NCI-H2227 (cell line): Measurements from ENCODE around the gene USH1C.

ENCODE experiments used
- DNase-seq: peaks from one replicate; lab custom pipeline; 2025; ENCODE audit not compliant: unreplicated experiment; lab: John Stamatoyannopoulos, UW

The USH1C gene

DNA sequence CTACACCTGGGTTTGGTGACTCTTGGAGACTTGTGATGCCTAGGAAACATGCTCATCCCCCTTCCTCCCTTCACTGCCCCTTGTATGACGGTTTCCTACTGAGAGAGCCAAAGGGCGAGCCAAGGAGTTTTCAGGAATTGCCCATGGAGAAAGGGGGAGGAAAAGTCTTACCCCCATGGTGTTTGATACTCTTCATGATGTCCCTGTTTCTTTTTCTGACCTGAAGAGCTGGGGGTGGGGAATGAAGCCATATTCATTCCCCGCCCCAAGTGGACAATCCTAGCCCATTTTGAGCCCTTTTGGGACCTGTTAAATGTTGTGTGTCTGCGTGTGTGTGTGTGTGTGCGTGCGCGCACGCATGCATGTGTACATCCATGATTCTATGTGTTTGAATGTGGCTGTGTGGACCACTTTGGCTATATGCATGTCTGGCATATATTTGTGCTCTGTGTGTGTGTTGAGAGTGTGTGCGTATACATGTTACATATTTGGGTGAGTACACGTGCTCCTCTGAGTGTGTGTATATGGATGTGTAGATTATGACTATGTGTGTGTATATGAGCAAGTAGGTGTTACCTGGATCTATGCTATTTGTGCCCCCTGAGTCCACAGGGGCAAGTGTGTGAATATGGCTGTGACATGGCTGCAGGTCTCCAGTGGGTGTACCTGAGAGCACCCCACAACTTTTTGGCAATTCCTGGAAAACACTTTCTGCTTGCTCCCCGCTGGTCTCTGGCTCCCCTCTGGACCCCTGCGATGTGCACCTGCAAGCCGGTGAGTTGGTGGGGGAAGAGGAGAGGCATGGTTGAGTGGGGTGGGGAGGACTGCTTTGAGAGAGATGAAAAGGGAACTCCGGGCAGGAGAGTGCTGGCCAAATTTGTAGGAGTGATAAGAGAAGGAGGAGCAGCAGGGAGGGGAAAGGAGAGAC lies 27.5 kb upstream of the USH1C start:
- DNase-seq: no peak

- DNase-seq: no peak
These were observed 25.8 kb upstream of the USH1C start for GRCh38 chr11:17570034-17570433.

DNA sequence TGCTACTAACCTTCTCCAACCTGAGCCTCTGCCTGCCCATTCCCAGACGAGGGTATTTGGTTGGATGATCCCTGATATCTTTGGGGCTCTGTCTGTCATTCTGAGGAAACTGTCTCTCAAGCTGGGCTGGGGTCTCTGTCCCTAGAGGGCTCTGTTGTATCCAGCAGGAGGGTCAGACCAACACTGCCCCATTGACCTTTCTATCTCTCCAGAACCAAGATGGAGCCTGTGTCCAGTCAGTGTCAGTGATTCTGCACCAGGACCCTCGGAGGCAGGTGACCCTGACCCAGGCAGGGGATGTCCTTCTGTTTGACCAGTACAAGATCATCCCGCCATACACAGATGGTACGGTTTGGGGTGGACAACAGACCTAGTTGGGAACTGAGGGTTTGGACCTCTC lies 24.7 kb upstream of the USH1C start:
- no peak for DNase-seq

- no peak for DNase-seq
These were observed 20.4 kb upstream of the USH1C start for GRCh38 chr11:17564687-17565042.

DNA sequence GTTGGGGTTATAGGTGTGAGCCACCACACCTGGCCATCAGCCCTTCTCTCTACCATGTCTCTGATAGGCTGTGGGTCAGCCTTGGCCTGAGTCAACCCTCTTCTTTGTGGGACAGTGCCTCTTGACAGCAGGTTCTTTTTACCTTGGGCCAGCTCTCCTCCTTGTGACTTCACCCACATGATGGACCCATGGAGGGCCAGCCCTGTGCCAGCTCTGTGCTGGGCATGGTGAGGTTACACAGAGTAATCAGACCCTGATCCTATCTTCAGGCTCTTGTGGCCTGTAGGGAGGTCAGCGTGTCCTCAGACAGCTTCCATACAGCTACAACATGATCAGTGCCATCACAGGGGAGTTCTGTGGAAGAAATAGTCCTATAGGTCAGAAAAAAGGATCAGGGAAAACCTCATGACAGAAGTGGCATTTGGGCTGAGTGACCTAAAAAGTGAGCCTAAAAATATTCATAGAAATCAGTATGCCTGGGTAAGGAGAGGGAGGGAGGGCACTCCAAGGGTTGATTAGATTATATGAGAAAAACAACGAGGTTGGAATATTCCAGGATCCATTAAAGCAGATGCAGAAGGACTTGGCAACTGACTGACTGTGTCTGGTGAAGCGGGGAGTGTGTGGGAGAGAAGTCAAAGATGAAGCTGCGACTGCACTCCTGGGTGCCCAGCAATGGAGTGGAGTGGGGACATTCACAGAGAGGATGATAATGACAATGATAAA lies 19.9 kb upstream of the USH1C start:
- no peak for DNase-seq

DNA sequence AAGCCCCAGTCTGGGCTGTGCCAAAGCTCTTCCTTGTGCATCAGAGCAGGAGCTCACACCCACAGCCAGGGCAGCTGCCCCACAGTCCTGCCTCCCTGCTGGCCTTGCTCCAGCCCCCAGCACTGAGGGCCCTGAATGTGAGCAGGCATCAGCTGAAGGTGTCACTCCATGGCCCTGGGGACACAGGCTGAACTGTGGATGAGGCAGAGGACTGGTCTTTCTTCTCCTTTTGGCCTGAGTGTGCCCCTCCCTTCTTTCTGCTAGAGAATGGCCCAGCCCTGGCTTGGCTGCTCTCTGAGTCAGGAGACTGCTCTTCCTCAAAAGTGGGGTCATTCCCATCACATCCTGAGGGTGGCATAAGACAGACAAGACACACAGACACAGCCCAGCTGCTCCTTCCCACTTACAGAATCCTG lies 19.0 kb upstream of the USH1C start:
- no peak for DNase-seq

- no peak for DNase-seq
These were observed 17.3 kb upstream of the USH1C start for GRCh38 chr11:17561526-17561925.

GRCh38 chr11:17561111-17561415 lies 16.8 kb upstream of the USH1C start:
- no peak for DNase-seq

DNA sequence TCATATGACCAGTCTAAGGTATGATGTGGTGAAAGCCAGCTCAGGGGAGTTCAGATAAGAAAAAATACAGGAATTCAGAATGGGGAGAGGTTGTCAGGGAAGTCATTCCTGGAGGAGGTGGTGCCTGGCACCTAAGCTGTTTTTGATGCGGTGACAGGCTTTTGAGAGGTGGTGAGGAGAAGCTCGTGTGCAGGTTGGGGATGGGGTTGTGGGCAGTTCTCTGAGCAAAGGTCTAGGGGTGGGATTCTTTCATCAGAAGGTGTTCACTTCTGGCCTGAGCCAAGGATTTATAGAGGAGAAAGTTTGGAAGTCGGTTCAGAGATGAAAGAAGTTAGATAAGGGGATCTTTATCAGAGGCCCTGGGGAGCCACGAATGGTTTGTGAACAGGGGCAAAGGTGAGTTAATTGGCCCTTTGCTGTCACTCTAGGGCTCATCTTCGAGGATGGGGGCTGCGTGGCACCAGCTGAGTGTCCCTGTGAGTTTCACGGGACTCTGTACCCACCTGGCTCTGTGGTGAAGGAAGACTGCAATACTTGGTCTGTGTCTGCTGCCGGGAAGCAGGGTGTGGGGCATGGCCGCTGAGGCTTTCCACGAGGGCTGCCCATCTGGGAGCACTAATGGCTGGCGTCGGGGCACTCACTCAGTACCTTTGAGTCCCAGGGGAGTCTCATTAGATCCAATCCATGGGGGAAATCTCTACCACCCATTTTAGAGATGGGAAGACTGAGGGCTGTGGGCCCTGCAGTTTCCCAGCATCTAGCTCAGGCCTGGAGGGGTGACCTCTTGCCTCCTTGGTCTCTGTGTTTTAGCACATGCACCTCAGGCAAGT lies 16.3 kb upstream of the USH1C start:
- DNase-seq: no peak

- no peak for DNase-seq
These were observed 15.3 kb upstream of the USH1C start for GRCh38 chr11:17559341-17560087.

GRCh38 chr11:17558916-17559315 lies 14.7 kb upstream of the USH1C start:
- no peak for DNase-seq

DNA sequence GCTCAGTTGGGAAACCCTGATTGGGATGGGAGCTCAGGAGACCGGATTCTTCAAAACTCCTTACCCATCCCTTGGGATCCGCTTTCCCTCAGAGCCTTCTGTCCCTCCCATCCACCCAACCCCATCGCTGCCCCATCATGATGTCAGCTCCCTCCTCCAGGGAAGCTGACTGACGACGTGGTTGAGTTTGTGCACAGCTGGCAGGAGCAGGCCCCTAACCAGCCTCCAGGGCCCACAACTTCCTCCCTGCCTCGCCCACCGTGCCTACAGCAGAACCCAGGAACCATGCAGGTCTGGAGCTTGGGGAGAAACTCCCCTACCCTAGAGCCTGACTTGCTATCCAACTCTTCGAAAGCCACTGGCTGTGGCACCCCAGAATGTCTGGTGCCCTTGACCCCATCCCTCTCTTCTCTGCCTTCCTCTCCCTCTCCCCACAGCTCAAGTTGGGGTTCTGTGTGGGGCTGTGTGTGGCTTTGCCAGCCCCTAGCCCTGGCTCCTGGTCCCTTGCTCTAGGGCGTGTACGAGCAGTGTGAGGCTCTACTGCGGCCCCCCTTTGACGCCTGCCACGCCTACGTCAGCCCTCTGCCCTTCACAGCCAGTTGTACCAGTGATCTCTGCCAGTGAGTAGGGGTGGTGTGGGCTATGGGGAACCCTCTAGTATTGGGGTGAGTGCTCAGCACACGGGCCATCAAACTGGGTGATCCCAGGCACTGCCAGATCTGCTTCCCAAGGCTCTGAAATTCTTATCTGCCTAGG lies 14.0 kb upstream of the USH1C start:
- no peak for DNase-seq

DNA sequence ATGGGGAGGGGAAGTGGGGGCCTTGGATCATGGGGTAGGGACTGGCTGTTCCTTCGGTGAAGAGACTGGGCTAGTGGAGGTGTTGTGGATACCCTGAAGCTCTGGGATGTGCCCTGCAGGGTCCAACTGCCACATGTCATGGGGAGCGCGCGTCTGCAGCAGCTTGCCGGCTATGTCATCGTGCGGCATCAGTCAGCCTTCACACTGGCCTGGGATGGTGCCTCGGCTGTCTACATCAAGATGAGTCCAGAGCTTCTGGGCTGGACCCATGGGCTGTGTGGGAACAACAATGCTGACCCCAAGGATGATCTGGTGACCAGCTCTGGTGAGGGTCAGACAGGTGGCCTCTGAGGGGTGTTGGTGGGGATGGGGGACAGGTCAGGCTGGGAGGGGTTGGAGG lies 12.8 kb upstream of the USH1C start:
- DNase-seq: no peak

- DNase-seq: no peak
These were observed 10.3 kb upstream of the USH1C start for GRCh38 chr11:17554487-17554886.

DNA sequence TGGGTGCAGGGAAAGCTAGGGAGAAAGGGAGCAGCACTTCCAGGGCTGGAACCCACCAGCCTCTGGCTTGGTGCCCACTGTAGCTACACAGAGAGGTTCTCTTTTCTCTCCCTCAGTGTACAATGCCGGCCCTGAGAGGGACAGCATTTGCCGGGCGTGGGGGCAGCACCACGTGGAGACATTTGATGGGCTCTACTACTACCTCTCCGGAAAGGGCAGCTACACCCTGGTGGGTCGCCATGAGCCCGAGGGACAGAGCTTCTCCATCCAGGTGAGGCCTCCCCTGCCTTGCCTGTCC lies 9.0 kb upstream of the USH1C start:
- no peak for DNase-seq

- no peak for DNase-seq
These were observed 8.4 kb upstream of the USH1C start for GRCh38 chr11:17552392-17553248.

- DNase-seq: no peak
These were observed 7.8 kb upstream of the USH1C start for GRCh38 chr11:17552041-17552355.

DNA sequence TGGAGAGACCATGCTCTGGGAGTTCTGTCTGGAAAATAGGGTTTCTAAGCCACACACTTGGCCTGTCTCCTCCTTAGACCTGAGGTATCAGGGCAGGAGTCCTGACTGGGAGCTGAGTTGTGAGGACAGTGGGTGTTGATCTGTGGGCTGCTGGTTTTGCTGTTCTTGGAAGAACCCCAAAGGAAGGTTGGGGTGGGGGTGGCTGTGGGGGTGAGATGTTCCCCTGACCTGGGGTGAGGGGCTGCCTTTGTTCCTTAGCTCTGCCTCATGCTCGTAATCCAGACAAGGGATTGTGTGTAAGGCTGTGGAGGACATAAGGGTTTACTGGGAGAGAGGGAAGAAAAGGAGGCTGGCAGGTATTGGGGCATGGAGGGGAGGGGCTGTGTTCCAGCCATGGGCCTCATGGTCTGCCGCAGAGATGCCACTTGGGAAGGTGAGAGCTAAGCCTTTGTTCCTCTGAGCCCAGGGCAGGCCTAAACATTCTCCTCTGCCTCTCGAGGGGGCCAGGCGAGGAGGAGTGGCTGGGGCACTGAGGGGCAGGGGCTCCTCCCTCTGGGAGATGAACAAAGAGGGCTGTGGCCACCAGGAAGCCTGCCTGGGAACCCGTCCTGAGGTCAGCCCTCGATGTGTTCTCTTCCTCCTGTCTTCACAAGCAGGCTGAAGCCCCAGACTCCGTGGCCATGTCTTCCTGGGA lies 7.3 kb upstream of the USH1C start:
- DNase-seq: no peak
